HG03558 (cell line): Measurements from ENCODE around the gene KIF12.
"Not testable (repeated sequence)": the region's sequence is repeated elsewhere in the genome, so short reads cannot be mapped to it uniquely, and the experiment has no call there.

ENCODE experiments used
- ATAC-seq: cut with Tn5 transposase; IDR thresholded peaks from one replicate; pipeline ENCODE4 v1.9.1; 2021; ENCODE audit warnings: moderate number of reproducible peaks; ENCODE audit not compliant: unreplicated experiment; ENCODE audit errors: extremely low read depth

The KIF12 gene

GRCh38 chr9:114098936-114099668 lies at the start of gene KIF12:
Gene KIF12 (minus strand): TSS chr9:114099292. CDS start chr9:114099276, 16 bp downstream.
- no peak for ATAC-seq

GRCh38 chr9:114146735-114147134 lies 47.6 kb upstream of the KIF12 start:
- ATAC-seq: no peak

- ATAC-seq: no peak
Observed at GRCh38 chr9:114143234-114143633, 44.1 kb upstream of the KIF12 start.

- no peak for ATAC-seq
Observed at GRCh38 chr9:114141553-114142402, 42.7 kb upstream of the KIF12 start.

GRCh38 chr9:114140850-114141249 lies 41.8 kb upstream of the KIF12 start:
- ATAC-seq: no peak

- no peak for ATAC-seq
Observed at GRCh38 chr9:114140401-114140800, 41.3 kb upstream of the KIF12 start.

GRCh38 chr9:114139071-114139470 lies 40.0 kb upstream of the KIF12 start:
- ATAC-seq: no peak

GRCh38 chr9:114138552-114138971 lies 39.5 kb upstream of the KIF12 start:
- no peak for ATAC-seq

- no peak for ATAC-seq
Observed at GRCh38 chr9:114137831-114138230, 38.7 kb upstream of the KIF12 start.

GRCh38 chr9:114134827-114135396 lies 35.8 kb upstream of the KIF12 start:
- ATAC-seq: no peak

- ATAC-seq: no peak
Observed at GRCh38 chr9:114132550-114132918, 33.4 kb upstream of the KIF12 start.

- no peak for ATAC-seq
Observed at GRCh38 chr9:114131808-114132549, 32.9 kb upstream of the KIF12 start.

GRCh38 chr9:114130624-114131277 lies 31.7 kb upstream of the KIF12 start:
- no peak for ATAC-seq

- ATAC-seq: no peak
Observed at GRCh38 chr9:114130141-114130540, 31.0 kb upstream of the KIF12 start.

- not testable (repeated sequence) for ATAC-seq
Observed at GRCh38 chr9:114128759-114129158, 29.7 kb upstream of the KIF12 start.

GRCh38 chr9:114126247-114127060 lies 27.4 kb upstream of the KIF12 start:
- ATAC-seq: no peak

- ATAC-seq: no peak
Observed at GRCh38 chr9:114125476-114126013, 26.5 kb upstream of the KIF12 start.

GRCh38 chr9:114124666-114125475 lies 25.8 kb upstream of the KIF12 start:
- no peak for ATAC-seq
